ENCODE data around the gene GRB2.
"Not testable (repeated sequence)": the region's sequence is repeated elsewhere in the genome, so short reads cannot be mapped to it uniquely, and the experiment has no call there.

Gene GRB2

DNA sequence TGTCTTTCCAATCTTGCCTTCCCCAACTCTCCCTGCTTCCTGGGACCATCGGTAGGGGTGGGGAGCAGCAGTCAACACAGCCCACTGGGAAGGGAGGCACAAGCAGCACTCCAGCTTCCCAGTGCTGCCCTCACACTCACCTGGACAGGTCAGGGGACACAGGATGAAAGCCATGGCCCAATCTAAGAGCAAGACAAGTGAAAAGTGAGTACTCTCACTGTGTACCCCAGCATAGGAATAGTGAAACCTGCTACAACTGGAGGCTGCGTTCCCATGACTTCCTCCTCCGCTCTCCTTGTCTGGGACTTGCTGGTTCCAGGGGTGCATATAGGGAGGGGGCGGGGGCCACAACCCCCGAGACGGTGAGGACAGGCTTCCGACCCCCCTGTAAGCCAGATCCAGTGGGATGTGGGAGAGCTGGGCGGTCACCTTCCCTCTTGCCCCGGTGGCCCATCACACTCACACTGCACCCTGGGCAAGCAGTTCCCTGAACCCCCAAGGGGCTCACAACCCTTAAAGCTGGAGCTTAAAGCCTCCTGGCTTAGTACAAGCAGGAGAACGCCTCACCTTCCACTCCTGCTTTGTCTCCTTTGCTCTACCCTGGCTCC lies 86.8 kb downstream of the GRB2 start:
- no peak for DNase-seq (ENCODE audit: low spot score)

DNA sequence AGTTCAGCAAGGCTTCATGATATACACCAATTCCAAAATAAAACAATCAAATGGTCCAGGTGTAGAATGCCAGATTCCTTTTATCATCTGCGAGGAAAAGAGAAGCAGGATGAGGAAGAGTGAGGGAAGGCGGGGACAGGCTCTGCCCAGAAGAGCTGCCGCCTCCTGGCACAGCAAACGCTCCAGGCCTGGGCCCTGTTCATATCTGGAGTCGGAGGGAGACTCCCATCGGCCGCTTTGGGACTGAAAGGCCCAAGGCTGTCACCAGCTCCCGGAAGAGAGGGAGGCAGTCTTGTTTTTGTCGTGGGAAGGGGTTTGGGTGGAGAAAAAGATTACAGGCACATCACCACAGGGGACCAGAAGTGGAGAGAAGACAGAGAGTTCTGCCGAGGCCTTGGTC lies 87.3 kb downstream of the GRB2 start:
- no peak for DNase-seq (ENCODE audit: low spot score)

GRCh38 chr17:75317671-75318070 lies 87.8 kb downstream of the GRB2 start:
- DNase-seq (ENCODE audit: low spot score): no peak

DNA sequence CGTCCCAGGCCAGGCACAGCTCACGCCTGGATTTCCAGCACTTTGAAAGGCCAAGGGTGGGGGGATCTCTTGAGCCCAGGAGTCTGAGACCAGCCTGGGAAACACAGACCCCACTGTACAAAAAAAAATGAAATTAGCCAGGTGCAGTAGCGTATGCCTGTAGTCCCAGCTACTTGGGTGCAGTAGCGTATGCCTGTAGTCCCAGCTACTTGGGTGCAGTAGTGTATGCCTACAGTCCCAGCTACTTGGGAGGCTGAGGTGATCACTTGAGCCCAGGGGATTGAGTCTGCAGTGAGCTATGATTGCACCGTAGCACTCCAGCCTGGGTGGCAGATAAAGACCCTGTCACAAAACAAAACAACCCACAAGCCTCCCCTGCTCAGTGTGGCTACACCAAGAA lies 89.2 kb downstream of the GRB2 start:
- DNase-seq (ENCODE audit: low spot score): no peak

GRCh38 chr17:75315541-75316243 lies 89.8 kb downstream of the GRB2 start:
- no peak for DNase-seq (ENCODE audit: low spot score)

- DNase-seq (ENCODE audit: low spot score): no peak
Measured at GRCh38 chr17:75313941-75314551, 91.4 kb downstream of the GRB2 start.

DNA sequence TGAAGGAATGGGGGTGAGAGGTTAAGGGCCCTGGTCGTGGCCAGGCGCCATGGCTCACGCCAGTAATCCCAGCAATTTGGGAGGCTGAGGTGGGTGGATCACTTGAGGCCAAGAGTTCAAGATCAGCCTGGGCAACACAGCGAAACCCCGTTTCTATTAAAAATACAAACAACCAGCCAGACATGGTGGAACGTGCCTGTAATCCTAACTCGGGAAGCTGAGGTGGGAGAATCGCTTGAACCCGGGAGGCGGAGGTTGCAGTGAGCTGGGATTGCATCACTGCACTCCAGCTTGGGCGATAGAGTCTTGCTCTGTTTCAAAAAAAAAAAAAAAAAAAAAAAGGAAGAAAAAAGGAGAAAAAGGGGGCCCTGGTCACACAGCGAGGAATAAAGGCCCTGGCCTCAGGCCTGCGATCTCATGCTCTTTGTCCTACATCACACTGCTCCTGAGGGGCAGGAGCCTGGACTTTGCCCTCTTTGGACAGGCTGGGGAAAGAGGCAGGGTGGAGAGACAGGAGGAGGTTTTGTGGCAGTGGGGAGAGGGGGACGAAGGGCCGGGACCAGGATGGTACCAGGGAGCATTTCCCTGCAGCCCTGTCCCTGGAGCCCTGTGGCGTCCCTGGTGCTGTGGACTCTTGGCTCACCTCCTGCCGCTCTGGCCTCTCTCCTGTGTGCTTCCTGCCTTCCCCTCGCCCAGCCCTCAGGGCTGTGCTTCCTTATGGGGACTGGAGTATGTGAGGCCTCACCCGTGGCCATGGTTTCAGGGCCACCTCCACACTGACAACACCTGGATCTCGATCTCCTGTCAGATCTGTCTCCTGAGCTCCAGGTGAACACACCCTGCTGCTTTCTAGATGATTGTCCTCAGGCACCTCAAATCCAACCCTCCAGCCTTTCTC lies 96.5 kb downstream of the GRB2 start:
- DNase-seq (ENCODE audit: low spot score): no peak

DNA sequence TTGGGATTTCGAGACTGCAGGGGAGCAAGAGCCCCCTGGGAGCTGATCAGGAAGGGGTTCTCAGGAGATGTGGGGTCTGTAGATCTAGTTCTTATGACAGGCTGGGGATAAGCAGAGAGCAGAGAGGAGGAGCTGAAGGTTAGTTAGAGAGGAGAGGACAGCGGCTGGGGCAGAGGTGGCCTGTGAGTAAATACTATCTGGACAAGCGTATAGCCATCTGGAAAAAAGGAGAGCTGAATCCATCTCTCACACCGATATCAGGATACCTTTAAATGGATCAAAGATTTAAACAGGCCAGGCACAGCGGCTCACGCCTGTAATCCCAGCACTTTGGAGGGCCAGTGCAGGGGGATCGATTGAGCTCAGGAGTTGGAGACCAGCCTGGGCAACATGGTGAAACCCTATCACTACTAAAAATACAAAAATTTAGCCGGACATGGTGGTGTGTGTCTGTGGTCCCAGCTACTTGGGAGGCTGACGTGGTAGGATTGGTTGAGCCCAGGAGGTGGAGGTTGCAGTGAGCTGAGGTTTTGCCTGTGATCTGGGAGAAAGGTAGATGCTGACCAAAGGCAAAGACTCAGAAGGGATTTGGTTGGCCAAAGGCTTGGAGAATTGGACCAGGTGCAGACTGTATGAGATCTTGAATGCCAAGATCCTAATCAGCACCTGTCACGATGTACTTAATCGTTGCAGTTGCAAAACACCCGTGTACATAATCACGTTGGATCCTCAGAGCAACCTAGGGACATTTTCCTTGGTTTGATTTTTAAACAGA lies 97.3 kb downstream of the GRB2 start:
- DNase-seq (ENCODE audit: low spot score): no peak

- DNase-seq (ENCODE audit: low spot score): no peak
Measured at GRCh38 chr17:75301502-75302206, 103.8 kb downstream of the GRB2 start.

- no peak for DNase-seq (ENCODE audit: low spot score)
Measured at GRCh38 chr17:75301049-75301448, 104.4 kb downstream of the GRB2 start.

GRCh38 chr17:75300280-75300679 lies 105.2 kb downstream of the GRB2 start:
- no peak for DNase-seq (ENCODE audit: low spot score)

- no peak for DNase-seq (ENCODE audit: low spot score)
Measured at GRCh38 chr17:75295201-75296158, 110.0 kb downstream of the GRB2 start.

DNA sequence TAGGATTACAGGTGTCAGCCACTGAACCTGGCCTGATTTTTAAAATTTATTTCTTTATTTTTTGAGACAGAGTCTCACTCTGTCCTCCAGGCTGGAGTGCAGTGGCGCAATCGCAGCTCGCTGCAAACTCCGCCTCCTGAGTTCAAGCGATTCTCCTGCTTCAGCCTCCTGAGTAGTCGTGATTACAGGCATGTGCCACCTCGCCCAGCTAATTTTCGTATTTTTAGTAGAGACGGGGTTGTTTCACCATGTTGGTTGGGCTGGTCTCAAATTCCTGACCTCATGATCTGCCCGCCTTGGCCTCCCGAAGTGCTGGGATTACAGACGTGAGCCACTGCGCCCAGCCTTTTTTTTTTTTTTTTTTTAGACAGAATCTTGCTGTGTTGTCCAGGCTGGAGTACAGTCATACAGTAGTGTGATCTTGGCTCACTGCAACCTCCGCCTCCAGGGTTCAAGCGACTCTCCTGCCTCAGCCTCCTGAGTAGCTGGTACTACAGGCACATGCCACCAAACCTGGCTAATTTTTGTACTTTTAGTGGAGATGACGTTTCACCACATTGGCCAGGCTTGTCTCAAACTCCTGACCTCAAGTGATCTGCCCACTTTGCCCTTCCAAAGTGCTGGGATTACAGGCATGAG lies 112.5 kb downstream of the GRB2 start:
- not testable (repeated sequence) for DNase-seq (ENCODE audit: low spot score)

- peak; percentile 66 for DNase-seq (ENCODE audit: low spot score)
Measured at GRCh38 chr17:75289832-75290337, 115.6 kb downstream of the GRB2 start.

- DNase-seq (ENCODE audit: low spot score): peak; percentile 99
Measured at GRCh38 chr17:75289115-75289831, 116.2 kb downstream of the GRB2 start, which contains the start of gene SLC25A19. SLC25A19 (minus strand) TSS chr17:75289433; CDS start chr17:75286764, 2,669 bp downstream.

GRCh38 chr17:75288770-75289114 lies 116.7 kb downstream of the GRB2 start:
- DNase-seq (ENCODE audit: low spot score): no peak

GRCh38 chr17:75288359-75288758 lies 117.1 kb downstream of the GRB2 start:
- no peak for DNase-seq (ENCODE audit: low spot score)

DNA sequence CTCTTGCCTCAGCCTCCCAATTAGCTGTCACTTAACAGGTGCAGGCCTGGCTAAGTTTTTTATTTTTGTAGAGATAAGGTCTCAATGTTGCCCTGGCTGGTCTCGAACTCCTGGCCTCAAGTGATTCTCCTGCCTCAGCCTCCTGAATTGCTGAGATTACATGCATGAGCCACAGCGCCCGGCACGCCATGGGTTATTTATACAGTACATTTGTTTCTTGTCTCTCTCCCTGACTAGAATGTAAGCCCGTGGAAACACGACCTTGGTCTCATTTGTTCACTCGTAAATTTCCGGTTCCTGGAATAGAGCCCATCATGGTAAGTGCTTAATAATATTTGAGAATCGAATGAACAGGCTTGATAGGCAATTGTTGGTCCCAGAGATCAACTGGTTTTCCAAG lies 118.3 kb downstream of the GRB2 start:
- DNase-seq (ENCODE audit: low spot score): no peak

Data from putamen (tissue), 1 donor.